OCI-LY1 (cell line): ENCODE measurements around the gene HBM.
"Not testable (repeated sequence)": the region's sequence is repeated elsewhere in the genome, so short reads cannot be mapped to it uniquely, and the experiment has no call there.

Experiments used
- EZH2 ChIP-seq: fragments of 200-600 bp; sonication (generic), shearing (Covaris generic); IDR thresholded peaks from 2 replicates; pipeline ENCODE4 v1.8.0; 2017; ENCODE audit warnings: borderline replicate concordance, mixed run types, mild to moderate bottlenecking, antibody characterized with exemption, low read length, moderate library complexity, mixed read lengths
- TF ChIP-seq, protein P1 (sequence below): fragments of 200-600 bp; sonication (generic), shearing (Covaris generic); IDR thresholded peaks from 2 replicates; pipeline ENCODE4 v1.5.1; 2017; ENCODE audit warnings: mild to moderate bottlenecking, antibody characterized with exemption, low read length, moderate library complexity, mixed read lengths

- TF ChIP-seq, protein P1, sequence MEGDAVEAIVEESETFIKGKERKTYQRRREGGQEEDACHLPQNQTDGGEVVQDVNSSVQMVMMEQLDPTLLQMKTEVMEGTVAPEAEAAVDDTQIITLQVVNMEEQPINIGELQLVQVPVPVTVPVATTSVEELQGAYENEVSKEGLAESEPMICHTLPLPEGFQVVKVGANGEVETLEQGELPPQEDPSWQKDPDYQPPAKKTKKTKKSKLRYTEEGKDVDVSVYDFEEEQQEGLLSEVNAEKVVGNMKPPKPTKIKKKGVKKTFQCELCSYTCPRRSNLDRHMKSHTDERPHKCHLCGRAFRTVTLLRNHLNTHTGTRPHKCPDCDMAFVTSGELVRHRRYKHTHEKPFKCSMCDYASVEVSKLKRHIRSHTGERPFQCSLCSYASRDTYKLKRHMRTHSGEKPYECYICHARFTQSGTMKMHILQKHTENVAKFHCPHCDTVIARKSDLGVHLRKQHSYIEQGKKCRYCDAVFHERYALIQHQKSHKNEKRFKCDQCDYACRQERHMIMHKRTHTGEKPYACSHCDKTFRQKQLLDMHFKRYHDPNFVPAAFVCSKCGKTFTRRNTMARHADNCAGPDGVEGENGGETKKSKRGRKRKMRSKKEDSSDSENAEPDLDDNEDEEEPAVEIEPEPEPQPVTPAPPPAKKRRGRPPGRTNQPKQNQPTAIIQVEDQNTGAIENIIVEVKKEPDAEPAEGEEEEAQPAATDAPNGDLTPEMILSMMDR = not testable (repeated sequence)
- TF ChIP-seq EZH2 = not testable (repeated sequence)
Observed at GRCh38 chr16:123558-124350, 42.0 kb upstream of the HBM start.
